ENCODE results near the gene ANKRD44. TPM values are rescaled to one million over a fixed set of nuclear protein-coding genes. Genes with fewer than 3 reads are reported as not detected.

ANKRD44 gene
- polyA plus RNA-seq, 1 experiment, result 14.7 TPM

DNA sequence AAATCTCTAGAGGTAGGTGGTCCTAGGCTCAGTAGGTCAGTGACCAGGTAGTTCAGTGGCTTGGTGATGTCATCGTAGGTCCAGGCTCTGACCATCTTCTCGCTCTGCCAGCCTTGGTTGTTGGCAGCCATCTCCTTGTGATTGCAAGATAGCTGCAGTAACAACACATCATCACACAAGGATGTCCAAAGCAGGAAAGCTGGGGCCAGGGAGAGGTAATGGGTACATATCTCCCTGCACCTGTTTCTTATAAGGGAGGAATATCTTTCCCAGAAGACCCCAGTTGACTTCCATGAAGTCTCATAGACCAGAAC lies 60.5 kb downstream of the ANKRD44 start:
- DNase-seq (ENCODE audit: low read depth, low spot score), result no peak
- POLR2A ChIA-PET, result no interaction called here
- Histone ChIP-seq H3K9me3 (ENCODE audit: control insufficient read depth, insufficient read depth, low read length) (no peaks in the 10 kb centered on the region), H3K4me3 (ENCODE audit: low read depth, low read length) (no peak overlapping the region), H3K27ac (ENCODE audit: low read depth, low read length) (no peak overlapping the region), H3K27me3 (ENCODE audit: control insufficient read depth, insufficient read depth, low read length) (no peaks in the 10 kb centered on the region)
- CTCF ChIA-PET, result no interaction called here
- TF ChIP-seq, protein P1, sequence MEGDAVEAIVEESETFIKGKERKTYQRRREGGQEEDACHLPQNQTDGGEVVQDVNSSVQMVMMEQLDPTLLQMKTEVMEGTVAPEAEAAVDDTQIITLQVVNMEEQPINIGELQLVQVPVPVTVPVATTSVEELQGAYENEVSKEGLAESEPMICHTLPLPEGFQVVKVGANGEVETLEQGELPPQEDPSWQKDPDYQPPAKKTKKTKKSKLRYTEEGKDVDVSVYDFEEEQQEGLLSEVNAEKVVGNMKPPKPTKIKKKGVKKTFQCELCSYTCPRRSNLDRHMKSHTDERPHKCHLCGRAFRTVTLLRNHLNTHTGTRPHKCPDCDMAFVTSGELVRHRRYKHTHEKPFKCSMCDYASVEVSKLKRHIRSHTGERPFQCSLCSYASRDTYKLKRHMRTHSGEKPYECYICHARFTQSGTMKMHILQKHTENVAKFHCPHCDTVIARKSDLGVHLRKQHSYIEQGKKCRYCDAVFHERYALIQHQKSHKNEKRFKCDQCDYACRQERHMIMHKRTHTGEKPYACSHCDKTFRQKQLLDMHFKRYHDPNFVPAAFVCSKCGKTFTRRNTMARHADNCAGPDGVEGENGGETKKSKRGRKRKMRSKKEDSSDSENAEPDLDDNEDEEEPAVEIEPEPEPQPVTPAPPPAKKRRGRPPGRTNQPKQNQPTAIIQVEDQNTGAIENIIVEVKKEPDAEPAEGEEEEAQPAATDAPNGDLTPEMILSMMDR (IDR thresholded peaks at IDR 0.05; ENCODE audit: low read depth, low read length), result no peak

DNA sequence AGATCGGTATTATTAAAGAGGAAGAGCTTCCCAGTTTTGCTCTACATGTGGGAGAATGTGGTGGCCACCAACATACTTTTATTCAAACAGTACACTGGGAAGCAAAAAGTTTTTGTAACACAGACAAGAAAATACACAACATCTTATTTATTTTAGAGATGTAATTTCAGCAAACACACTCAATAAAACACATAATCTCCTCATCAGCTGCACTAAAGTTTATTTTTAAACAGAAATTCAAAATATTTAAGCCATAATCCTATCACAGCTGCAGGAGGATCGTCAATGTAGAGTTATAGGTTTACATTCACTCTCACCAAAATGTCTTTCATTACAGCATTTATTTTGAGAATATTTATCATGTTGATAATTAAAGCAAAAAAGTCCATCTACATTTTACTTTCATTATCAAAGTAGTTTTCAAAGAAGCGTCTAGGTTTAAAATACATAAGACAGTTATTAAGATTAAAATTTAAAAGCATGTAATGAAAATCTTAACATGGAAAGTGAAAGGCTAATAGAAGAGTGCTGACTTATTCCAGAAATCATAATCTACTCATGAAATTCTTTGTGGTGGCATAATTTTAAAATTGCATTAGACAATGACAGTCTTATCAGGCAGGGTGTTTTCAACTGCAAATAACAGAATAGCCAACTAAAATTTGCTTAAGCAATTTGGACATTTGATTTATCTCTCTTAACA lies 61.0 kb downstream of the ANKRD44 start:
- Histone ChIP-seq H3K27me3 (ENCODE audit: control insufficient read depth, insufficient read depth, low read length) (no peaks in the 10 kb centered on the region), H3K4me3 (ENCODE audit: low read depth, low read length) (no peak overlapping the region), H3K27ac (ENCODE audit: low read depth, low read length) (no peak overlapping the region), H3K9me3 (ENCODE audit: control insufficient read depth, insufficient read depth, low read length) (no peaks in the 10 kb centered on the region)
- ChIA-PET POLR2A (no interaction called here), CTCF (interaction anchor here (1.2 kb wide), 1 partner anchor 136 kb away, joined by 5 read pairs; no protein-coding TSS in a partner anchor)
- no peak for DNase-seq (ENCODE audit: low read depth, low spot score)
- TF ChIP-seq, protein P1 (IDR thresholded peaks at IDR 0.05; ENCODE audit: low read depth, low read length), result no peak

DNA sequence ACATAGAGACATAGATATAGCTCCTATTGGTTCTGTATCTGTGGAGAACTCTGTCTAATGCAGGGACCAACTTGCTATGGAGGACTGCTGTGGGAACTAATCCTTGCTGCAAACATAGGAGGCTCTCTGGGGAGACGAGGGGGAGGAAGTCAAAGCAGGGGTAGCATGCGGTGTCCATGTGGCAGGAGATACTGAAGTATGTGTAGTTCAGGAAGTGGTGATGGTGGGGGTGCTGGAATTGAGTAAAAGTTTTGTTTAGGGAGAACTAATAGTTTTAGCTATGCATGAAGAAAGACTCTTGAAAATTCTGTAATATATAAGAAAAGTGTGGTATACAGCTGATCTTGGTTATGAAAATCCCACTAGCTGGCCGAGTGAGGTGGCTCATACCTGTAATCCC lies 62.0 kb downstream of the ANKRD44 start:
- Histone ChIP-seq H3K27me3 (ENCODE audit: control insufficient read depth, insufficient read depth, low read length) (no peaks in the 10 kb centered on the region), H3K9me3 (ENCODE audit: control insufficient read depth, insufficient read depth, low read length) (no peaks in the 10 kb centered on the region), H3K27ac (ENCODE audit: low read depth, low read length) (no peak overlapping the region), H3K4me3 (ENCODE audit: low read depth, low read length) (no peak overlapping the region)
- no peak for DNase-seq (ENCODE audit: low read depth, low spot score)
- TF ChIP-seq, protein P1 (IDR thresholded peaks at IDR 0.05; ENCODE audit: low read depth, low read length), result no peak
- POLR2A ChIA-PET, result no interaction called here
- CTCF ChIA-PET, result interaction anchor here (0.5 to 1.2 kb wide), 2 partner anchors 132 to 135 kb away, joined by 4 to 5 read pairs; no protein-coding TSS in a partner anchor

DNA sequence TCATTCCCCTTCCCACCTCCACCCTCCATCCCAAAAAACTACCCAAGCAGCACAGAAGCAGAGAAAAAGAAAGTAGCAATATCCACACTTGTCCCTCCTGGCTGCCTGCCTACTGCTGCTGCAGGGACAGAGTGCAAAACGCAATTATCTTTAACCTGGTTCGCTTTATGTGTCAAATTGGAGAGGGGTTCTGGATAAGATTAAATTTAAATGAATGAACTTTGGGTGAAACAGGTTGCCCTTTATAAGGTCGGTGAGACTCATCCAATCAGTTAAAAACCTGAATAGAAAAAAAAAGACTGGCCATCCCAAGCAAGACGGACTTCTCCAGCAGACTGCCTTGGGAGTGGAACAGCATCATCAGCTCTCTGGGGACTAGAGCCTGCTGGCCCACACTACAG lies 62.6 kb downstream of the ANKRD44 start:
- Histone ChIP-seq H3K9me3 (ENCODE audit: control insufficient read depth, insufficient read depth, low read length) (no peaks in the 10 kb centered on the region), H3K27me3 (ENCODE audit: control insufficient read depth, insufficient read depth, low read length) (no peaks in the 10 kb centered on the region), H3K27ac (ENCODE audit: low read depth, low read length) (no peak overlapping the region), H3K4me3 (ENCODE audit: low read depth, low read length) (no peak overlapping the region)
- TF ChIP-seq, protein P1 (IDR thresholded peaks at IDR 0.05; ENCODE audit: low read depth, low read length), result no peak
- no peak for DNase-seq (ENCODE audit: low read depth, low spot score)
- POLR2A ChIA-PET, result no interaction called here
- CTCF ChIA-PET, result no interaction called here

DNA sequence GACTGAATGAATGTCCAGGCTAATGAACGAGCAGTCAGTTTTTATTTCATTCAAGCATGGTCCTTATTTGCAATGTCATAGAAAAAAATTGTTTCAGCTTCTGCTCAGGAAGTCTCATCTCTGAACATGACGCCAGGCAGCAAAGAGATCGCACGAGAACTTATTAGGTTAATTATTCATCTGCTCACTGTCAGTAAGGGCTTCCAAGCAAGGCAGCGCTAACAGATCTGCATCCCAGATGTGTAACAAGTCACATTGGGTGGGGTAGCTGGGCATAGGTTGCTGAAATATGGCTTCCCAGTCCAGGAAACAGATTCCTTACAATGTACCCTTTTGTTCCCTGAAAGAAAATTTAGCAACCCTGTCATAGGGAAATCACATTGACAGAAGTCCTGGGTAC lies 63.5 kb downstream of the ANKRD44 start:
- TF ChIP-seq, protein P1 (IDR thresholded peaks at IDR 0.05; ENCODE audit: low read depth, low read length), result no peak
- Histone ChIP-seq H3K27ac (ENCODE audit: low read depth, low read length) (no peak overlapping the region), H3K4me3 (ENCODE audit: low read depth, low read length) (no peak overlapping the region), H3K9me3 (ENCODE audit: control insufficient read depth, insufficient read depth, low read length) (no peaks in the 10 kb centered on the region), H3K27me3 (ENCODE audit: control insufficient read depth, insufficient read depth, low read length) (no peaks in the 10 kb centered on the region)
- ChIA-PET CTCF (no interaction called here), POLR2A (no interaction called here)
- no peak for DNase-seq (ENCODE audit: low read depth, low spot score)

All from AG04450 (cell line).